Lower lobe of right lung (tissue), 2 donors: ENCODE results near the gene CBARP. TPM values are rescaled to one million over a fixed set of nuclear protein-coding genes. Genes with fewer than 3 reads are reported as not detected.

ENCODE experiments used
- ATAC-seq, 2 donors: fragments of 200-7000 bp; cut with Tn5 transposase; one replicate each; pipeline ENCODE4 v1.9.1; 2020 to 2022; ENCODE audit warnings: mild to moderate bottlenecking in 2 of 2, moderate library complexity in 2 of 2
- DNase-seq: peaks from one replicate; pipeline ENCODE4 v3.0.0-alpha.2; 2020
- H3K27ac ChIP-seq: fragments of 200-600 bp; one replicate; pipeline ENCODE4 v1.8.0; 2022
- H3K27me3 ChIP-seq: fragments of 200-600 bp; one replicate; pipeline ENCODE4 v1.8.0; 2022; ENCODE audit warnings: low read depth
- H3K36me3 ChIP-seq: fragments of 200-600 bp; one replicate; pipeline ENCODE4 v1.8.0; 2022; ENCODE audit warnings: mild to moderate bottlenecking
- H3K4me1 ChIP-seq: fragments of 200-600 bp; one replicate; pipeline ENCODE4 v1.8.0; 2022
- H3K4me3 ChIP-seq: fragments of 200-600 bp; one replicate; pipeline ENCODE4 v1.8.0; 2022; ENCODE audit warnings: mild to moderate bottlenecking
- H3K9me3 ChIP-seq: fragments of 200-600 bp; one replicate; pipeline ENCODE4 v1.8.0; 2022
- intact Hi-C: fragments of 100-400 bp; cut with DNase I; formaldehyde crosslinking; loops from one replicate; pipeline ENCODE4 v1.11.0; 2022
- total RNA-seq: library from RNA; stranded (reverse); fragmentation: NEBNext Ultra II Directional; extraction: Animal tissue kit (Norgen Biotek cat#: 25700); gene quantifications from one replicate; pipeline ENCODE4 v1.2.1, GENCODE V29; 2021
- TF ChIP-seq, protein P1 (sequence below): fragments of 200-600 bp; IDR thresholded peaks from one replicate; pipeline ENCODE4 v1.8.0; 2022; ENCODE audit warnings: antibody characterized with exemption, mild to moderate bottlenecking
- donor health status: DM: no; HTN: yes; CAD: no; lungs with severe emphysema.

CBARP gene
- total RNA-seq, 1 donor from 2014 or later: 0.41 TPM

DNA sequence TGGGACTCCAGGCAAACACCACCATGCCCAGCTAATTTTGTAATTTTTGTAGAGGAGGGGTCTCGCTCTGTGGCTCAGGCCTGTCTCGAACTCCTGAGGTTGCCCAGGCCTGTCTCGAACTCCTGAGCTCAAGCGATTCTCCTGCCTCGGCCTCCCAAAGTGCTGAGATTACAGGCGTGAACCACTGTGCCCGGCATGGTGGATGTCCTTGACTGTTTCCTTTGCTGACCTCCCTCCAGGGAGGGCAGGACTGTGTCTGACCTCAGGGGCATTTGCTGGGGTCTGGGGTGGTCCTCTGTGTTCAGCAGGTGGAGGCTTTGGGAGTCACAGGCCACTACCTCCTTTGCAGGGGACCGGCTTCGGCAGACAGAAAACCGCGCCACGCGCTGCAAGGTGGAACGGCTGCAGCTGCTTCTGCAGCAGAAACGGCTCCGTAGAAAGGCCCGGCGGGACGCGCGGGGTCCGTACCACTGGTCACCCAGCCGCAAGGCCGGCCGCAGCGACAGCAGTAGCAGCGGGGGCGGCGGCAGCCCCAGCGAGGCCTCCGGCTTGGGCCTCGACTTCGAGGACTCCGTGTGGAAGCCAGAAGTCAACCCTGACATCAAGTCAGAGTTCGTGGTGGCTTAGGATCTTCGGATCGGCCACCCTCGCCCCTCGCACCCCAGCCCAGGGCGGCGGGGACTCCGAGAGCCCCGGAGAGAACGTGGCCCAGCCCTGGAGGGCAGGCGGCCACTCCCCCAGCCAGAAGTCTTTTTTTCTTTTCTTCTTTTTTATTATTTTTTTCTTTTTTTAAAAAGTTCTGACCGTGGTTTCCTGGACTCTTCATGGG is 19.1 kb upstream of the CBARP start:
- TF ChIP-seq, protein P1, sequence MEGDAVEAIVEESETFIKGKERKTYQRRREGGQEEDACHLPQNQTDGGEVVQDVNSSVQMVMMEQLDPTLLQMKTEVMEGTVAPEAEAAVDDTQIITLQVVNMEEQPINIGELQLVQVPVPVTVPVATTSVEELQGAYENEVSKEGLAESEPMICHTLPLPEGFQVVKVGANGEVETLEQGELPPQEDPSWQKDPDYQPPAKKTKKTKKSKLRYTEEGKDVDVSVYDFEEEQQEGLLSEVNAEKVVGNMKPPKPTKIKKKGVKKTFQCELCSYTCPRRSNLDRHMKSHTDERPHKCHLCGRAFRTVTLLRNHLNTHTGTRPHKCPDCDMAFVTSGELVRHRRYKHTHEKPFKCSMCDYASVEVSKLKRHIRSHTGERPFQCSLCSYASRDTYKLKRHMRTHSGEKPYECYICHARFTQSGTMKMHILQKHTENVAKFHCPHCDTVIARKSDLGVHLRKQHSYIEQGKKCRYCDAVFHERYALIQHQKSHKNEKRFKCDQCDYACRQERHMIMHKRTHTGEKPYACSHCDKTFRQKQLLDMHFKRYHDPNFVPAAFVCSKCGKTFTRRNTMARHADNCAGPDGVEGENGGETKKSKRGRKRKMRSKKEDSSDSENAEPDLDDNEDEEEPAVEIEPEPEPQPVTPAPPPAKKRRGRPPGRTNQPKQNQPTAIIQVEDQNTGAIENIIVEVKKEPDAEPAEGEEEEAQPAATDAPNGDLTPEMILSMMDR: no peak
- ATAC-seq (no peak), DNase-seq (no peak)
- H3K9me3 ChIP-seq: no peaks in the 10 kb centered on the region
- H3K4me1 ChIP-seq: peaks cover 85% of the 10 kb centered on the region
- peak overlapping the region; percentile 36 for H3K27ac ChIP-seq
- no peak overlapping the region for H3K4me3 ChIP-seq
- intact Hi-C loops: no loop called here
- peaks cover 50% of the 10 kb centered on the region for H3K36me3 ChIP-seq
- H3K27me3 ChIP-seq: no peaks in the 10 kb centered on the region

DNA sequence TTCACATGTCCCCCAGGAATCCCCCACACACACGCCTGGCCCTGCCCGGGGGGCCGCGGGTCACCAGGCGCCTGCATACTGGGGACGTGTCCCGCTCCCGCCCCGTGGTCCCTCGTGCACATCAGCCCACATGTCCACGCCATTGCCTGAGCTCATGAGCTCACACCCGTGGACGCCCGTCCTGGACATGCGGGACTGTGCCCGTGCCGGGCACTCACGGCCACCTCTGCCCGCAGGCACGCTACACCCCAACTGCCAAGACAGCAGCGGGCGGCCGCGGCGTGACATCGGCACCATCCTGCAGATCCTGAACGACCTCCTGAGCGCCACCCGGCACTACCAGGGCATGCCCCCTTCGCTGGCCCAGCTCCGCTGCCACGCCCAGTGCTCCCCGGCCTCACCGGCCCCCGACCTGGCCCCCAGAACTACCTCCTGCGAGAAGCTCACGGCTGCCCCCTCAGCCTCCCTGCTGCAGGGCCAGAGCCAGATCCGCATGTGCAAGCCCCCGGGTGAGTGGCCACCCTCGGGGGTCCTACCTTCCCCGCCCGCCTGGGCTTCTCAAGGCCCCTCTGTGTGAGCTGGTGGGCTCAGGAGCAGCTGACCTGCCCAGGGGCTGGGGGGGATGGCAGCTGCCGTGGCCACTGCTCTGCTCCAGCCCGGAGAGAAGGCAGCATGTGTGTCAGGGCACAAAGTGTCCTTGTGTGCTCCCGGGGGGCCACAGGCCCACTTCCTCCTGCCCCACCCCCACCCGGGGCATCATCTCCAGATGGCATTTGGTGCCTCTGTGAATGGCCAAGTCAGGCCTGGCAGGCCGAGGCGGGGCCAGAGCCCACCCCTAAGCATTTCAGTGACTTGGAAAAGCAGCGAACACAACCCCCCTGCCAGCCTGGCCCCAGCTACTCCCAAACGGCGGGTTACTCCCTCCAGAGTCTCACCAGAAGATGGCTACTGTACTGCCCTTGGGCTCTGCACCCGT is 17.7 kb upstream of the CBARP start:
- Histone ChIP-seq H3K27ac (peak overlapping the region; percentile 98), H3K4me1 (peaks cover 79% of the 10 kb centered on the region), H3K36me3 (peaks cover 56% of the 10 kb centered on the region), H3K9me3 (no peaks in the 10 kb centered on the region), H3K4me3 (no peak overlapping the region), H3K27me3 (no peaks in the 10 kb centered on the region)
- intact Hi-C loops: no loop called here
- DNase-seq (no peak), ATAC-seq (no peak)
- TF ChIP-seq, protein P1: no peak

DNA sequence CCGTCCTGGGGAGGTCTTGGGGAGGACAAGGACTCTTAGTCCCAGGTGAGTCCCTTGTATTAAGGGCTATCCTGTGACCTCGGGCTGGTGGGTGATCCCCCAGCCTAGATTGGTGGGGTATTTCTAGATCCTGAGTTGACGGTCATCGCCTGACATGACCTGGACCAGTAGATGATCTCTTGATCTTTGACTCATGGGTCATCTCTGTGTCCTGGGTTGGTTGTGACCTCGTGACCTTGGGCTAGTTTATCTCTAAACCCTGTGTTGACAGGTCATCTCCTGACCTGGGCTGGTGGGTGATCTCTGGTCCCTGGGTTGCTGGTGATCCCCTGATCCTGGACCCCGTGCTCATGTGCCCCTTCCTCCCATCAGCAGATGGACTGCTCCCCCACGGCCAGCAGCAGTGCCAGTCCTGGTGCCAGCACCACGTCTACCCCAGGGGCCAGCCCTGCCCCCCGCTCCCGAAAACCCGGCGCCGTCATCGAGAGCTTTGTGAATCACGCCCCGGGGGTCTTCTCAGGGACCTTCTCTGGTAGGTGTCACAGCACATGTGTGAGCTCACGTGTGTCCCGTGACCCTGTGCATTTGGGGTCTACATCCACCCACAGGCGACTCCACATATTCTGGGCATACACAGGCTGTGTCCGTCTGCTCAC is 16.9 kb upstream of the CBARP start:
- H3K36me3 ChIP-seq: peaks cover 56% of the 10 kb centered on the region
- no peak for ATAC-seq
- no peaks in the 10 kb centered on the region for H3K27me3 ChIP-seq
- intact Hi-C loops: no loop called here
- TF ChIP-seq, protein P1: no peak
- peak overlapping the region; percentile 98 for H3K27ac ChIP-seq
- H3K9me3 ChIP-seq: no peaks in the 10 kb centered on the region
- DNase-seq: no peak
- peaks cover 71% of the 10 kb centered on the region for H3K4me1 ChIP-seq
- peak overlapping the region; percentile 77 for H3K4me3 ChIP-seq

DNA sequence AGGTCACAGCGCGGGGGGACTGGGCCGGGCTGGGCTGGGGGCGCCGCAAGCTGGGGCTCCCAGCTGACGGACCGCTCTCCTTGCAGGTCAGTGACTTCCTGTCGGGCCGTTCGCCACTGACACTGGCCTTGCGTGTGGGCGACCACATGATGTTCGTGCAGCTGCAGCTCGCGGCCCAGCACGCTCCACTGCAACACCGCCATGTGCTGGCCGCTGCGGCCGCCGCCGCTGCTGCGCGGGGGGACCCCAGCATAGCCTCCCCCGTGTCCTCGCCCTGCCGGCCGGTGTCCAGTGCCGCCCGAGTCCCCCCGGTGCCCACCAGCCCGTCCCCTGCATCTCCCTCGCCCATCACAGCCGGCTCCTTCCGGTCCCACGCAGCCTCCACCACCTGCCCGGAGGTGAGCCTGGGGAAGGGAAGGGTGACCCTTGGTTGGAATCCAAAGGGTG is 16.3 kb upstream of the CBARP start:
- Histone ChIP-seq H3K27ac (peak overlapping the region; percentile 98), H3K27me3 (no peaks in the 10 kb centered on the region), H3K4me3 (peak overlapping the region; percentile 77), H3K36me3 (peaks cover 56% of the 10 kb centered on the region), H3K9me3 (no peaks in the 10 kb centered on the region), H3K4me1 (peaks cover 65% of the 10 kb centered on the region)
- intact Hi-C loops: no loop called here
- TF ChIP-seq, protein P1: no peak
- DNase-seq (peak; percentile 62), ATAC-seq (no peak)

DNA sequence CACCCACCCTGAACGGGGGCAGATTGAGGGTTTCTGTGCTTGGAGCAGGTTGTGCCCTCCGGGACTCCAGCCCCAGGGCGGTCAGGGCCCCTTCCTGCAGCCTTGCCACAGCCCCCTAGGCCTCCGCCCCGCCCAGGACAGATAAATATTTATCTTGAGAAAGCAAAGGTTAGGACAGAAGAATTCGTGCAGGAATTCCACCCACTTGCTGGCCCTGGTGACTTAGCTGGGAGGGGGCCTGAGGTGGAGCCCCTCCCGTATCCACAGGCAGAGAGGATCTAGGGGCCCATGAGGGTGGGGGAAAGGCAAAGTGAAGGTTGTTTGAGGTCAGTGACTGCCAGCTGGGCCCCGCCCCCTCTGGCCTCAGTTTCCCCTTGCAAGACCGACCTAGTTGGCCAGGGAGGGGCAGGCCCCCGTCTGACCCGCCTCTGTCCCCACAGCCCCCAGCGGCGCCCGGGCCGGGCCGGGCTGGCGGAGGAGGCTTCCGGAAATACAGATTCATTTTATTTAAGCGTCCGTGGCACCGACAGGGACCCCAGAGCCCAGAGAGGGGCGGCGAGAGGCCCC is 15.8 kb upstream of the CBARP start:
- peaks cover 60% of the 10 kb centered on the region for H3K4me1 ChIP-seq
- H3K4me3 ChIP-seq: peak overlapping the region; percentile 77
- intact Hi-C loops: no loop called here
- H3K36me3 ChIP-seq: peaks cover 56% of the 10 kb centered on the region
- H3K9me3 ChIP-seq: no peaks in the 10 kb centered on the region
- peak overlapping the region; percentile 98 for H3K27ac ChIP-seq
- TF ChIP-seq, protein P1: no peak
- no peaks in the 10 kb centered on the region for H3K27me3 ChIP-seq
- DNase-seq (no peak), ATAC-seq (peak in 1 of 2 donors; percentile 3)
